Lower lobe of right lung (tissue), 2 donors: Measurements from ENCODE around the gene TMEM26. TPM values are rescaled to one million over a fixed set of nuclear protein-coding genes. Genes with fewer than 3 reads are reported as not detected.
"Not testable (repeated sequence)": the region's sequence is repeated elsewhere in the genome, so short reads cannot be mapped to it uniquely, and the experiment has no call there.

Source experiments
- ATAC-seq, 2 donors: fragments of 200-7000 bp; cut with Tn5 transposase; one replicate each; pipeline ENCODE4 v1.9.1; 2020 to 2022; ENCODE audit warnings: mild to moderate bottlenecking in 2 of 2, moderate library complexity in 2 of 2
- DNase-seq: peaks from one replicate; pipeline ENCODE4 v3.0.0-alpha.2; 2020
- H3K27ac ChIP-seq: fragments of 200-600 bp; one replicate; pipeline ENCODE4 v1.8.0; 2022
- H3K27me3 ChIP-seq: fragments of 200-600 bp; one replicate; pipeline ENCODE4 v1.8.0; 2022; ENCODE audit warnings: low read depth
- H3K36me3 ChIP-seq: fragments of 200-600 bp; one replicate; pipeline ENCODE4 v1.8.0; 2022; ENCODE audit warnings: mild to moderate bottlenecking
- H3K4me1 ChIP-seq: fragments of 200-600 bp; one replicate; pipeline ENCODE4 v1.8.0; 2022
- H3K4me3 ChIP-seq: fragments of 200-600 bp; one replicate; pipeline ENCODE4 v1.8.0; 2022; ENCODE audit warnings: mild to moderate bottlenecking
- H3K9me3 ChIP-seq: fragments of 200-600 bp; one replicate; pipeline ENCODE4 v1.8.0; 2022
- CTCF ChIP-seq: fragments of 200-600 bp; IDR thresholded peaks from one replicate; pipeline ENCODE4 v1.8.0; 2022; ENCODE audit warnings: antibody characterized with exemption, mild to moderate bottlenecking
- intact Hi-C: fragments of 100-400 bp; cut with DNase I; formaldehyde crosslinking; loops from one replicate; pipeline ENCODE4 v1.11.0; 2022
- total RNA-seq: library from RNA; stranded (reverse); fragmentation: NEBNext Ultra II Directional; extraction: Animal tissue kit (Norgen Biotek cat#: 25700); gene quantifications from one replicate; pipeline ENCODE4 v1.2.1, GENCODE V29; 2021
- donor health status: DM: no; HTN: yes; CAD: no; lungs with severe emphysema.

The TMEM26 gene
- total RNA-seq, 1 donor from 2014 or later = 1.1 TPM

GRCh38 chr10:61389887-61390286 is 63.3 kb downstream of the TMEM26 start:
- Histone ChIP-seq H3K4me1 (peaks cover 3% of the 10 kb centered on the region), H3K9me3 (no peaks in the 10 kb centered on the region), H3K36me3 (no peaks in the 10 kb centered on the region), H3K27me3 (no peaks in the 10 kb centered on the region), H3K4me3 (no peak overlapping the region), H3K27ac (no peak overlapping the region)
- TF ChIP-seq CTCF = no peak
- DNase-seq (no peak), ATAC-seq (peak; percentile 65 to 77)
- intact Hi-C loops = no loop called here

GRCh38 chr10:61388986-61389385 is 64.2 kb downstream of the TMEM26 start:
- H3K4me3 ChIP-seq, H3K36me3 ChIP-seq, H3K27me3 ChIP-seq, intact Hi-C loops, H3K4me1 ChIP-seq, H3K9me3 ChIP-seq, H3K27ac ChIP-seq: not testable (repeated sequence)
- ATAC-seq = peak in 1 of 2 donors; percentile 24
- DNase-seq = peak; percentile 58

GRCh38 chr10:61385231-61386001 is 67.8 kb downstream of the TMEM26 start:
- Histone ChIP-seq H3K36me3 (no peaks in the 10 kb centered on the region), H3K27ac (no peak overlapping the region), H3K4me3 (no peak overlapping the region), H3K9me3 (no peaks in the 10 kb centered on the region), H3K4me1 (peaks cover 2% of the 10 kb centered on the region), H3K27me3 (no peaks in the 10 kb centered on the region)
- no peak for DNase-seq
- TF ChIP-seq CTCF = no peak
- no peak for ATAC-seq
- intact Hi-C loops = no loop called here

GRCh38 chr10:61381153-61381552 is 72.0 kb downstream of the TMEM26 start:
- H3K4me1 ChIP-seq, ATAC-seq, H3K27me3 ChIP-seq, DNase-seq, H3K27ac ChIP-seq, H3K36me3 ChIP-seq, H3K4me3 ChIP-seq, H3K9me3 ChIP-seq, intact Hi-C loops: not testable (repeated sequence)

- no peak for ATAC-seq
- DNase-seq = no peak
- Histone ChIP-seq H3K9me3 (no peaks in the 10 kb centered on the region), H3K27me3 (no peaks in the 10 kb centered on the region), H3K4me3 (no peak overlapping the region), H3K36me3 (no peaks in the 10 kb centered on the region), H3K27ac (no peak overlapping the region), H3K4me1 (no peaks in the 10 kb centered on the region)
- intact Hi-C loops = no loop called here
- TF ChIP-seq CTCF = no peak
Observed at GRCh38 chr10:61378865-61379264, 74.3 kb downstream of the TMEM26 start.

- no peak for TF ChIP-seq CTCF
- no peak for ATAC-seq
- Histone ChIP-seq H3K27me3 (no peaks in the 10 kb centered on the region), H3K36me3 (no peaks in the 10 kb centered on the region), H3K4me3 (no peak overlapping the region), H3K9me3 (no peaks in the 10 kb centered on the region), H3K4me1 (no peaks in the 10 kb centered on the region), H3K27ac (no peak overlapping the region)
- intact Hi-C loops = no loop called here
- DNase-seq = peak; percentile 36
Observed at GRCh38 chr10:61376908-61377368, 76.2 kb downstream of the TMEM26 start.
